ENCODE data around the gene IL4R. TPM values are rescaled to one million over a fixed set of nuclear protein-coding genes. Genes with fewer than 3 reads are reported as not detected.
"Not testable (repeated sequence)": the region's sequence is repeated elsewhere in the genome, so short reads cannot be mapped to it uniquely, and the experiment has no call there.

The IL4R gene
- polyA plus RNA-seq, 5 donors = 27.7 to 37.6 (median 34.4) TPM

DNA sequence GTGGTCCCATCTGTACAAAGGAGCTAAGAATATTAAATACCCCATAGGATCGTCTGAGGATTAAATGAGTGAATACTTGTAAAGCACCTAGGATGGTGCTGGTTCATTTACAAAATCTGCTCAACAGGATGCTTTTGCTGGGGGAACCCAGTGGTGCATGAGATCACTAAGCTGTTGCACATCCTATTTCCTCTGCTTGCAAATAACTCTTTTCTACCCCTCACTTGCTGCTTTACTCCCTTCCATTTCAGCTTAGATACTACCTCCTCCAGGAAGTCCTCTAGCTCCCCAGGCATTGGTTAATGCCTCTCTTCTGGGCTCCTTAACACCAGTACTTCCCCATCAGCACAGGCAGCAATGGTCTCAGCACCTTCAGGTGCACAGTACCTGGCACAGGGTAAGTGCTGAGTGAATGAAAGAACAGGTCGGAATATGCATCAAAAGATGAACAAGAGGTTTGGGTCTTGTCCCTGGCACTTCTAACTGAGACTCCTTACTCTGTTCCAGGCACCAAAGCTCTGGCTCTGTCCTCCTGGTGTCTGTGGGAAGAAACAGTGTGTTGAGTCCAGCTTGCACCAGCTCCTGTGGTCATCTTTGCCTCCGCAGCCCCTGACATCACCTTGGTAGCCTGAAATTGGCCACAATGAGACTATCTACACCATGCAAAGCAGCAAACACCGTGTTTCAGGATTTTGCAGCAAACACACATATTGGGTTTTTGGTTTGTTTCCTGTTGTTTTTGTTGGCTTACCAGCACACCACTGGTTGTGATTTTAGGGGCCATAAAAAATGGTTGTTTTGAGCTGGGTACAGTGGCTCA is 64.1 kb downstream of the IL4R start:
- DNase-seq = no peak

DNA sequence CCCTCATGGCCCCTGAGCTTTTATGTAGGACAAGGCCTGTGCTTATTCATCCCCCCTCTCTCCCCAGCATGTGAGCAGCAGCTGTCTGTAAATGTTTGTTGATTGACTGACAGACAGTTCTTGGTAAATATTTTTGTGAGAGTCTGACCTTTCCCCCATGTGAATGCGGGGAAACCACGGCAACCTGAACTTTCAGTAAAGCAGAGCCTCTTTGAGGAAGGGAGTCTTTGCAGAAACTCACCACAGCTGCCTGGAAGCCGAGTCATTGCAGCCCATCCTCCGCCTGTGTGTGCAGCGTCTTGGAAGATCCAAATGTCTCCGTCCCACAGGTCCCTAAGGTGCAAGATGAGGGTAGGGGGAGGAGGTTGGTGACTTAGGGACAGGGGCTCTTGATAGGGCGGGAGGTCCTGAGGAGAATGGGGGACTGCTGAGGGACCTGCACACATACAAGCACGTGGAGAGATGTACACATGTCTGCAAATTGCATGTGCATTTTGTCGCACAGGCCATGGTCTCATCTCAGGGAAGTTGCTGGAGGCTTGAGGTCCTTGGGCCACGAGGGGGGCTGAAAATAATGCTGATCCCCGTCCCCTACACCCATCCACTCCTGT is 65.2 kb downstream of the IL4R start:
- no peak for DNase-seq

DNA sequence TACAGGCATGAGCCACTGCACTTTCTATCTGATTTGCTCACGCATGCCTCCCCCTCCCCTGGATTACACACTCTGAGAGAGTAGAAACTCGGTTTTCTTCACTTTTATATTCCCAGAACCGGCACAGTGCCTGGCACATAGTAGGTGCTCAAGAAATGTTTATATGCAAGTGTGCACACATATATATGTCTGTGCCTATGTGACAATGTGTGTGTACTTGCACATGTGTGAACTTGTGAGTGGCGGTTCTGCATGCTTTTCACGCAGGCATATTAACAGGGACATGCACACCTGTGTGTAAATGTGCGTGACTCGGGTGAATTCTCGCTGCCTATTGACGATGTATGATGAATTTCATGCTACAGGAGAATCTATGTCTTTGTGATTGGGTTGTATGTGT is 66.1 kb downstream of the IL4R start:
- DNase-seq = no peak

DNA sequence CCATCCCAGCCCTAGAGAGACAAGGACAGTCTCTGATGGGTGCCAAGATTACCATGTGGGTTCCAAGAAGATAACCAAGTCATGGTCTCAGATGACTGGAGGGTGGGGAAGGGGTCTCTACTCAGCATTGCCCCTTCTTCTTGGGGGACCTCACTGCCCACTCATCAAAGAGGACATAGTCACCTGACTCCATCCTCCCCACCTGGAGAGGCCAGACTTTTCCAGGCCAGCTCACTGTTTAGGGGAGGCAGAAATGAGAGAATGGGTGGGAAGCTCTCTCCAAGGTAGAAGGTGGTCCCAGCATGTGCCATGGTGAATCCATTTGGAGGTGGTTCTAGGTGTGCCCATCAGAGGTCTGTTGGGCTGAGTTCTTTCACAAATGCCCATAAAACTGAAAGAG is 67.5 kb downstream of the IL4R start:
- DNase-seq = no peak

DNA sequence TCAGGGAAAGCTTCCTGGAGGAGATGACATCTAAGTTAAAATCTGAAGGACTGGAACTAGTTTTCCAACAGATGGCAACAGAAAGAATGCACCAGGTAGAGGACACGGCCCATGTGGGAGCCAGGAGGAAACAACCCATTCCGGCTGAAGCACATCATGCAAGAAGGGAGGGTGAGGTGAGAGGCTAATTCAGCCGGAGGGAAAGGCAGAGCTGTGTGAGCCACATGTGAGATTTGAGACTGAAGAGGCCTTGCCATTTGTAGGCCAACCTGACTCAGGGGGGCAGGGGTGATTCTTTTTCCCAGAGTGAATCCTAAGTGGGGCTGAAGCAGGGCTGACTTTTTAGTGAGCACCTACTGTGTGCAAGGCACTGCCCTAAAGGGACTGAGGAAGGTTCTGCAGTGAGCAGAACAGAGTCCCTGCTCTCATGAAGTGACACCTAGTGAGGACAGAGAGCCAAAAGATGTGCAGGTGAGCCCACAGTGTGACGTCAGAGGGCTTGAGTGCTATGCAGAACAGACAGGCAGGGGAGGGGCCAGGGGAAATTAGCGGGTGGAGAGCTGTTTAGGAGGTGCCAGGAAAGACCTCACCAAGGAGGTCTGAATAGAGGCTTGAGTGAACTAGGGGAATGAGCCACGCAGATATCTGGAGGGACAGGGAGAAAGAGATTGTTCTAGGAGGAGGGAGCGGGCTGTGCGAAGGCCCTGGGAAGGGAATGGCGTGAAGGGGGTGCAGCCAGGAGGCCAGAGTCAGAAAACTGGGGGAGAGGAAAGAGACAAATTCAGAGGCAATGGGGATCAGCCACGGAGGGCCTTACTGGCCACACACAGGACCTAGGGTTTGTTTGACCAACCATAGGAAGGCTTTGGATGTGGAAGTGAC is 68.4 kb downstream of the IL4R start:
- DNase-seq = no peak

DNA sequence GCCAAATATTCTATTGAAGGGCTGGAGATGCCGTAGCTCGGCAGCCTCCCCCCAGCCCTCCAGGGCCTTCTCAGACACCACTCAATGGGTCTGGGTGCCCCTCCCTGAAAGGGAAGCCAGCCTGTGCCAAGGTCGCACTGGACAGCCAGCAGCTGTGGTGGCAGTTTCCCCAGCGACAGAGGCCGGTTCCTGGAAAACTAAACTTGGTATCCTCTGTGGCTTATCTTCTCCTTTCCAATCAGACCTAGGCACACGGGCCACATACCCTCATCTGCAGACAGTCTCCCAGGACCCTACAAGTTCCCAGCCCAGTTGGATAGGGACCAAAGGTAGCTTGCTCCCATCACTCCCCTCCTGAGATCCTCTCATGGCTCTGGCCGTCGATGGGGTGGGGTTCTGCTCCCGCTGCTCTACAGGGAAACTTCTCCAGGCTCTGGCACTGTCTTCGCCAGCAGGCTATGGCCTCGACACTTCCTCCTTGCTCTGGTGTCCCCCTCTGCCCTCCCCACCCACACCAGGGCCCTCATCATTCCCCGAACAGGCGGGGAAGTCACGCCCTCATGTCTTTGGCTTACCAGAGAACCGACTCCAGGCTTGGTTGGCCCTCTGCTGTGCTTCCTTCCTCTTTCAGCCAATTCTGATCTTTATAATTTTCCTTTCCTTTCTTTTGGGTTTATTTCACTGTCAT is 69.9 kb downstream of the IL4R start:
- no peak for DNase-seq

DNA sequence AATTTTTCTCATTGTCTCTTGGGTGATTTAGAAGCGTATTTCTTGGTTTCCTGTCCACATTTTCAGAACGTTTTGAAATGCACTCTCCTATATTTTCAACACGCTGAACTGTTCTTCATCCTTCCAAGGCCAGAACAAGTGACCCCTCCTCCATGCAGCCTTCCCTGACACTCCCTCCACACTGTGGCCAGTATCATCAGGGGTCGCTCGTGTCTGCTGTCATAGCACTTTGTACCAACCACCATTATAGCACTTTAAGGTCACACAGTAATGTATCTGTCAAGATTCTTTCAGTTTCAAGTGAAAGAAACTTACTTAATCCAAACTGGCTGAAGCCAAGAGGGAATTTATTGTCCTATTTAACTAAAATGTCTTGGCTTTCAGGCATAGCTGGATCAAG is 70.7 kb downstream of the IL4R start:
- no peak for DNase-seq

DNA sequence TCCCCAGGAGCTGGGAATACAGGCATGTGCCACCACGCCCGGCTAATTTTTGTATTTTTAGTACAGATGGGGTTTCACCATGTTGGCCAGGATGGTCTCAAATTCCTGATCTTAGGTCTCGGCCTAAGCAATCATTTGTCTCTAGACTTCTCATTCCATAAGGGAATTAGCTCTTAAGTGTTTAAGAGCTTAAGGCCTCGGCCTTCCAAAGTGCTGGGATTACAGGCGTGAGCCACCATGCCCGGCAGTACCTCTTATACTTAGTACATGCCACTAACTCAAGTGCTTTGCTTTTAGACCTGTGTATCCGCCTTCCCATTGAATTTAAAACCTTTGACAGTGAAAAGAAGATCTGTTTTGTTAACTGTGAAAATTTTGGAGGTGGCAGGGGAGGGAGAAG is 71.6 kb downstream of the IL4R start:
- DNase-seq = no peak

DNA sequence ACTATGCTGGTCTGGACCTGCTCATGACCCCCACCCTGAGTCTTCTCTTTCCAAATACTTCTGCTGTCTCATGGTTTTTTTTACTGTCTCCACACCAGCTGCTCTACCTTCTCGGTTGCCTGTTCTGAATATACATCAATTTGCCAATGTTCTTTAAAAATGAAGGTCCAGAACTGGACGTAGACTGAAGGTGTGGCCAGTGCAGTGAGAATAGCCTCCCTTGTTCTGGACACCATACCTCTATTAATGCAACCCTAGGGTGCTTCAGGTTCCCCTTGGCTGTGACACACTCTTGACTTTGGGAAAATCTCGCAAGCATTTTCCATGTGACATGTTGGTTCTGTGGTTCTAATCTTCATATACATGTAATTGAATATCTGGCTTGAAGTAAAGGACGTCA is 72.9 kb downstream of the IL4R start:
- no peak for DNase-seq

DNA sequence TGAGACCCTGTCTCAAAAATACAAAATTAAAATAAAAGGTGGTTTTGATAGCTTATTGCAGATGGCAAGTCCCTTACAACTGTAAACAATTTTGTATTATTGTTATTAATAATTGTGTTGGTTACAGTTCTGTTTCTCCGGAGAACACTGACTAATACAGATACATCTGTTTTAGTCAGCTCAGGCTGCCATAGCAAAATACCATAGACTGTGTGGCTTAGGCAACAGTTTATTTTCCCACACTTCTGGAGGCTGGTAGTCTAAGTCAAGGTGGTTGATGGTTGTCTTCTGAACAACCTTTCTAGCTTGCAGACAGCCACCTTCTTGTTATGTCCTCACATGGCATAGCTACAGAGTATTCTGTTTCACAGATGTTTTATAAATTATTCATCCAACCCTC is 74.0 kb downstream of the IL4R start:
- DNase-seq = no peak

DNA sequence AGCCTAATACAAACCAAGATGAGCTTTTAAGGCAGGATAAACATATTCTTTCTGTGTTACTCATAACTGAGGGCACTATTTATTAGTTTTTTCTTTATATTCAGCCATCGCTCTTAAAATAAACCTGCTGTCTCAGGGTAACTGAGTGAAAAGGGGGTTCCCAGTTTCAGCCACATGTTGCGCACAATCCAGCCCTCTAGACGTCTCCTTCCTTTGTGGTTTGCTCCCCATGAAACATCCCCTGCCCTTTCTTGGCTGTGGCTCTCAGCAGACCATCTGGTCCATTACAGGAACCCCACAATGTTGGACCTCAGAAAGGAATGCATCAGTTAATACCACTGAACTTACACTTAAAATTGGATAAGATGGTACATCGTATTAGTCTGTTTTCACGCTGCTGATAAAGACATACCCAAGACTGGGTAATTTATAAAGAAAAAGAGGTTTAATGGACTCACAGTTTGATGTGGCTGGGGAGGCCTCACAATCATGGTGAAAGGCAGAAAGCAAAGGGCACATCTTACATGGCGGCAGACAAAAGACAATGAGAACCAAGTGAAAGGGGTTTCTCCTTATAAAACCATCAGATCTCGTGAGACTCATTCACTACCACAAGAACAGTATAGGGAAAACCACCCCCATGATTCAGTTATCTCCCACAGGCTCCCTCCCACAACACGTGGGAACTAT is 75.6 kb downstream of the IL4R start:
- DNase-seq = no peak

DNA sequence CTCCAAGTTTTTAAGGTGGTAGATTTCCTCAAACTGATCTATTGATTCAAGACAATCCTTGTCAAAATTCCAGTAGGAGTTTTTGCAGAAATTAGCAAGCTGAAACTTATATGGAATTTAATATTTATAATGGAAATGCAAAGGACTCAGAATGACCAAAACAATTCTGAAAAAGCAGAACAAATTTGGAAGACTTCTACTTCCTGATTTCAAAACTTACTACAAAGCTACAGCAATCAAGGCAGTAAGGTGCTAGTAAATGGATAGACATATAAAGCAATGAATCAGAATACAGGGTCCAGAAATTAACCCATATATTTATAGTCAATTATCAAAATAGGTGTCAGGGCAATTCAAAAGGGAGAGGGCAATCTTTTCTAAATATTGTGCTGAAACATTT is 76.4 kb downstream of the IL4R start:
- no peak for DNase-seq

DNA sequence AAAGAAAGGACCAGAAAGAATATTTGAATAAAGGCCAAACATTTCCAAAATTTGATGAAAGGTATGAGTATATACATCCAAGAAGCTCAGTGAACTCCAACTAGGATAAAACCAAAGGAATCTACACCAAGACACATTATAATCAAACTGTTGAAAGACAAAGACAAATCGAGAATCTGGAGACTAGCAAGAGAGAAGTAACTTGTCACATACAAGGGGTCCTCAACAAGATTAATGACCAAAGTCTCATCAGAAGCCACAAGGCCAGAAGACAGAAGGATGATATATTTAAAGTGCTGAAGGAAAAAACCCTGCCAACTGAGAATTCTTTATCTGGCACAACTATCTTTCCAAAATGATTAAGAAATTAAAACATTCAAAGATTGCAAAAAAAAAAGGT is 78.9 kb downstream of the IL4R start:
- DNase-seq = no peak

DNA sequence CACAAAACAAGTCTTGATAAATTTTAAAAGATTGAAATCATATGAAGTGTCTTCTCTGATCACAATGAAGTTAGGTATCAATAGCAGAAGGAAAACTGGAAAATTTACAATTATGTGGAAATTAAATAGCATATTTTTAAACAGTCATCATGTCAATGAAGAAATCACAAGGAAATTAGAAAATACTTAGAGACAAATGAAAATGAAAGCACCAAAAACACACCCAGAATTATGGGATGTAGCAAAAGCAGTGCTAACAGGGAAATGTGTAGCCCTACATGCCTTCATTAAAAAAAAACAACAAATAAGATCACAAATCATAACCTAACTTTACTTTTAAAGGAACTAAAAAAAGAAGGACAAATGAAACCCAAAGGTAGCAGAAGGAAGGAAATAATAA is 80.7 kb downstream of the IL4R start:
- DNase-seq = no peak

DNA sequence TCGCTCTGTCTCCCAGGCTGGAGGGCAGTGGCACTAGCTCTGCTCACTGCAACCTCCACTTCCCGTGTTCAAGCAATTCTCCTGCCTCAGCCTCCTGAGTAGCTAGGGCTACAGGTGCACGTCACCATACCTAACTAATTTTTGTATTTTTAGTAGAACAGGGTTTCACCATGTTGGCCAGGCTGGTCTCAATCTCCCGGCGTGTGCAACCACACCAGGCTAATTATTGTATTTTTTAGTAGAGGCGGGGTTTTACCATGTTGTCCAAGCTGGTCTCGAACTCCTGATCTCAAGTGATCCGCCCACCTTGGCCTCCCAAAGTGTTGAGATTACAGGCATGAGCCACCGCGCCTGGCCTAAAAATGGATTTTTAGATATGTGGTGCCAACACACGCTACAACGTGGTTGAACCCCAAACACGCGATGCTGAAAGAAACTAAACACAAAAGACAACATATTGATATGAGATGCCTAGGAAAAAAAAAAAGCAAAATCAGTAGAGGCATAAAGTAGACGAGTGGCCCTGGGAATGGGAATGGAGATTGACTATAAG is 84.6 kb downstream of the IL4R start:
- not testable (repeated sequence) for DNase-seq

DNA sequence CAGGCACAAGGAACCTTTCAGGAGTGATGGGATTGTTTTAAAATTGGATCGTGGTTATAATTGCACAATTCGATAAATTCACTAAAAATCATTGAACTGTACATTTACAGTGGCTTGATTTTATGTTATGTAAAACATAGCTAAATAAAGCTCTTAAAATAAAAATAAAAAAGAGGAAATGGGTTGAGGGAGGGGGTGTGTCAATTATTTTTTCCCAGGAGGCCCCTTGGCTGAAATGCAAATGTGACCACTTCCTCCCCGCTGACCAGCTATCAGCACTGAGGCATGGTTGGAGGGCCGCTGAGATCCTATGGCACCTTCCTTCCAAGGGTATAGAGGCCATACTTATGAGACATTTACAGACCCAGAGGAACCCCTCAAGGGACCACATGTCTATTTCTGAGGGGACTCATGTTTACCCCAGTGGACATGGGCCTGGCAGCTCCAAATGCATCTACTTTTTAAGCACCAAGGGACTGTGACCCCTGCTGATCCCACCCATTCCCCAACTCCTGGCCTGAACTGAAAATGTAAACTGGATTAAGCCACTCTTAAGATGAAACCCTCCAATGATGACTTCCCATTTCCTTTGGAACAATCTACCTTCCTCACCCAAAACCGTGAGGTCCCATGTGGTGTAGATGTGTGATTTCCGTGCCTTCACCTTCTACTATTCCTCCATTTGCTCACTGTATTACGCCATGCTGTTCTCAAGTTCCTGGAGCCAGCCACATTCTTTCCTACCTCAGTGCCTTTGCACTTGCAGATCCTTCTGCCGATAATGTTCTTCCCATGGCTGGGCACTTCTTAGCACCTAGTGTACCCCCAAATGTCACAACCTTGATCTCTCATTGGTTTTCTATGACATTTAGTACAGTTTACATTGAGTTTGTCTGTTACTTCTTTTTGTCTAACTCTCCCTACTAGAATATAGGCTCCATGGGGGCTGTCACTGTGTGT is 85.4 kb downstream of the IL4R start:
- DNase-seq = no peak

DNA sequence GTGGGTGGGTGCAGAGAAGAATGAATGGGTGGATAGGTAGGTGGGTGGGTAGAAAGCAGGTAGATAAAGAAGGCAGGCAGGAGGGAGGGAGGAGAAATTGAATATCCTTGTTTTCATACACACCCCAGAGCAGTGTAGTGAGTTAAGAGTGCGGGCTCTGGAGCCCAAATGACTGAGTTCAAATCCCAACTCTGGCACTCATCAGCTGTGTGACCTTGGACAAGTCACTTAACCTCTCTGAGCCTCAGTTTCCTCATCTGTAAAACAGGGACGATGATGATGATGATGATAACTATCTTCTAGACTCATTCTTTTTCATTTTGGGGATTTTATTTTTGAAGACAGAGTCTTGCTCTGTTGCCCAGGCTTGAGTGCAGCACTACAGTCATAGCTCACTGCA is 86.2 kb downstream of the IL4R start:
- no peak for DNase-seq

DNA sequence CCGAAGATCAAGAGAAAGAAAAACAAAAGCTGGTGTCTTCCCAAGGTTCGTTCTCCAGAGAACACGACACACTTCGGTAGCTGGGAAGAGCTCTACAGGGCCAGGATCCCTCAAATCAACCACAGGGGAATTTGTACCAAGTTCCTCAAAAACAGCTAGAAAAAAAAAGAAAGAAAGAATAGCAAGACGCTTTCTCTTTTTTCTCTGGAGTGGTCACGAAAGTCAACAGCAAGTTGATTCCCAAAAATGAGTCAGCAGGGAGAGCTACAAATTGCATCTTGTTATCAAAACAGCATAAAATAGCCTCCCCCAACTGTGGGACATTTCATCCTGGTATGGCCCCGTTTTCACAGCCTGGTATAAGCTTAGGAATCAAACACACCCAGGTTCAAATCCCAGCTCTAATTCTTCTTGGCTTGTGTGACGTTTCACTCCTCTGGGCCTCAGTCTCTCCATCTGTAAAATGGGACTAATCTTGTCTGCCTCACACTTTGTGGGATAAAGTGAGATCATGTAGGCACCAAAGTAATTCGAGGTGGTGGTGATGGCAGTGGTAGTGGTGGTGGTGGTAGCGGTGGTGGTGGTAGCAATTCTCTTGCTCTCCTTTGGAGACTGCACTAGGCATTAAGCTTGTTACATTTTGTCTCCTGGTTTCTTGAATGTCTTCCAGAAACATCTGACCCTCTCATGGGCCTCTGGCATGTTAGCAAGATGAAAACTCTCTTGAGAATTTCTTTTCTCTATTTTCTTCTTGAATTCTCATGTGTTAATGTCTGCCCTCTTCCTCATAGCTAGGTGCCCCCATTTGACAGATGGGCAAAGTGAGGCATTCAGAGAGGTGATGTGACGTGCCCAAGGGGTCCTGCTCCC is 87.2 kb downstream of the IL4R start:
- DNase-seq = no peak

Measured in right lung (tissue), 5 donors.